Measurements from ENCODE around the gene PXYLP1. TPM values are rescaled to one million over a fixed set of nuclear protein-coding genes. Genes with fewer than 3 reads are reported as not detected.
"Not testable (repeated sequence)": the region's sequence is repeated elsewhere in the genome, so short reads cannot be mapped to it uniquely, and the experiment has no call there.

Gene PXYLP1
- total and polyA plus RNA-seq, 7 donors: 2.4 to 12.2 (median 5.8) TPM

DNA sequence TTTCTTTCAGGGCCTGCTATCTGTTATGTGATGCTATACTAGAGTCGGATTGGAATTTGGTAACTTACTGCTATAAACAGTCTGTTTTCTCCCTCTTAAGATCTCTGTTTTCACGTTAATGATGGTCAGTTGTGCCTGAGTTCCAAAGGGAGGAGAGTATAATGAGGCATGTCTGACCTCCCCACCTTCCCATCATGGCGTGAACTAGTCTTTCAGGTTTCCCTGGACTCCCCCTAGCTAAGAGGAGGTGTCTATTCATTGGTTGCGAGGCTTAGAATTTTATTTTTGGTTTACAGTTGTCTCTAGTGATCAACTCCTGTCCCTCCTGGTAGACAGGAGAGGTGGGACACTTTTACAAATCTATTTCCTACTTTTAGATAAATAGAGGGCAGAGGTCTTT lies 27.8 kb upstream of the PXYLP1 start:
- Histone ChIP-seq H3K4me3 (no peak overlapping the region), H3K27me3 (no peaks in the 10 kb centered on the region), H3K27ac (no peak overlapping the region), H3K9me3 (no peaks in the 10 kb centered on the region), H3K36me3 (no peaks in the 10 kb centered on the region), H3K4me1 (no peaks in the 10 kb centered on the region)
- DNase-seq: no peak
- intact Hi-C loops (cut with DNase I): no loop called here
- whole genome bisulfite sequencing, 2 donors: 69 to 82% methylated on average over 4 of the region's 4 CpGs
- no peak for TF ChIP-seq POLR2A (IDR thresholded peaks at IDR 0.05)
- TF ChIP-seq CTCF (IDR thresholded peaks at IDR 0.05): no peak
- no peak for TF ChIP-seq EP300 (IDR thresholded peaks at IDR 0.05)
- no peak for TF ChIP-seq POLR2AphosphoS5 (IDR thresholded peaks at IDR 0.05)

DNA sequence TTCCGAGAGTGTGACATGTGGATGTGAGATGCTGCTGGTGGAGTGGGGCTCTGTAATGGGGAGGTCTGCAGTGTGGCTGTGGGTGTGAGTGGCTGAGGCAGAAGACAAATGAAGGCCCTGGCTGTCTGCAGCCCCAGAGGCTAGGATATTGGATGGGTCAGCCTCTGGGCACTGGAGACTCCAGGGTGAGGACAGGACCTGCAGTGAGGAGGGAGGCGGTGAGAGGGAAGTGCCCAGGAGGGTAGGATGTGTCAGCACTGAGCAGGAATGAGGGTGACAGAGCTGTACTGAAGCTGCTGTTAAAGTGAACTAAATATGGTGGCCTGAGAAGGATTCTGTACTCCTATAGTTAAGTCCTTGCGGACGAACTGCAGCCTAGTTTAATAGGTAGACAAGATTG lies 27.3 kb upstream of the PXYLP1 start:
- no peak for DNase-seq
- H3K27me3 ChIP-seq: no peaks in the 10 kb centered on the region
- intact Hi-C loops (cut with DNase I): no loop called here
- no peaks in the 10 kb centered on the region for H3K36me3 ChIP-seq
- TF ChIP-seq CTCF (IDR thresholded peaks at IDR 0.05): no peak
- TF ChIP-seq POLR2A (IDR thresholded peaks at IDR 0.05): no peak
- TF ChIP-seq EP300 (IDR thresholded peaks at IDR 0.05): no peak
- TF ChIP-seq POLR2AphosphoS5 (IDR thresholded peaks at IDR 0.05): no peak
- no peaks in the 10 kb centered on the region for H3K9me3 ChIP-seq
- no peaks in the 10 kb centered on the region for H3K4me1 ChIP-seq
- no peak overlapping the region for H3K27ac ChIP-seq
- H3K4me3 ChIP-seq: no peak overlapping the region
- WGBS, 2 donors: 83 to 91% methylated on average over 4 of the region's 4 CpGs

DNA sequence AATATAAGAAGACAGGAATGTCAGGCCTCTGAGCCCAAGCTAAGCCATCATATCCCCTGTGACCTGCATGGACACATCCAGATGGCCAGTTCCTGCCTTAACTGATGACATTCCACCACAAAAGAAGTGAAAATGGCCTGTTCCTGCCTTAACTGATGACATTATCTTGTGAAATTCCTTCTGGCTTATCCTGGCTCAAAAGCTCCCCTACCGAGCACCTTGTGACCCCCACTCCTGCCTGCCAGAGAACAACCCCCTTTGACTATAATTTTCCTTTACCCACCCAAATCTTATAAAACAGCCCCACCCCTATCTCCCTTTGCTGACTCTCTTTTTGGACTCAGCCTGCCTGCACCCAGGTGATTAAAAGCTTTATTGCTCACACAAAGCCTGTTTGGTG lies 20.3 kb upstream of the PXYLP1 start:
- H3K36me3 ChIP-seq; intact Hi-C loops (cut with DNase I); H3K4me3 ChIP-seq; DNase-seq; H3K4me1 ChIP-seq; H3K9me3 ChIP-seq; H3K27me3 ChIP-seq; H3K27ac ChIP-seq: not testable (repeated sequence)
- 85 to 89% methylated on average over 1 of the region's 1 CpG for WGBS, 2 donors

- Histone ChIP-seq H3K4me1 (no peaks in the 10 kb centered on the region), H3K27me3 (no peaks in the 10 kb centered on the region), H3K36me3 (no peaks in the 10 kb centered on the region), H3K9me3 (no peaks in the 10 kb centered on the region), H3K27ac (no peak overlapping the region), H3K4me3 (no peak overlapping the region)
- intact Hi-C loops (cut with DNase I): no loop called here
- DNase-seq: no peak
- 91 to 92% methylated on average over 2 of the region's 2 CpGs for WGBS, 2 donors
- no peak for TF ChIP-seq POLR2AphosphoS5 (IDR thresholded peaks at IDR 0.05)
- no peak for TF ChIP-seq EP300 (IDR thresholded peaks at IDR 0.05)
- no peak for TF ChIP-seq CTCF (IDR thresholded peaks at IDR 0.05)
- TF ChIP-seq POLR2A (IDR thresholded peaks at IDR 0.05): no peak
These were observed 19.5 kb upstream of the PXYLP1 start for GRCh38 chr3:141212101-141212500.

- Histone ChIP-seq H3K4me1 (no peaks in the 10 kb centered on the region), H3K9me3 (no peaks in the 10 kb centered on the region), H3K36me3 (no peaks in the 10 kb centered on the region), H3K27ac (no peak overlapping the region), H3K4me3 (no peak overlapping the region), H3K27me3 (no peaks in the 10 kb centered on the region)
- TF ChIP-seq POLR2A (IDR thresholded peaks at IDR 0.05) (no peak), POLR2AphosphoS5 (IDR thresholded peaks at IDR 0.05) (no peak), EP300 (IDR thresholded peaks at IDR 0.05) (no peak), CTCF (IDR thresholded peaks at IDR 0.05) (no peak)
- DNase-seq: no peak
- intact Hi-C loops (cut with DNase I): no loop called here
These were observed 19.1 kb upstream of the PXYLP1 start for GRCh38 chr3:141212555-141212954.

All from sigmoid colon (tissue), 7 donors.